ENCODE results near the gene HPCAL4.

HPCAL4 gene

GRCh38 chr1:39699419-39699818 is 8.2 kb upstream of the HPCAL4 start:
- Histone ChIP-seq H3K4me1 (ENCODE audit: control insufficient read depth, low read depth, low read length) (peaks cover 22% of the 10 kb centered on the region), H3K9me3 (ENCODE audit: control insufficient read depth, low read depth, low read length) (no peaks in the 10 kb centered on the region), H3K36me3 (ENCODE audit: control insufficient read depth, low read depth, low read length) (no peaks in the 10 kb centered on the region), H3K4me3 (ENCODE audit: low read length) (no peak overlapping the region), H3K27me3 (ENCODE audit: control insufficient read depth, insufficient read depth, low read length) (peaks cover 99% of the 10 kb centered on the region), H3K9ac (ENCODE audit: low read length) (no peak overlapping the region), H3K27ac (ENCODE audit: low read length) (no peak overlapping the region)

- no peaks in the 10 kb centered on the region for H3K36me3 ChIP-seq (ENCODE audit: control insufficient read depth, low read depth, low read length)
- H3K9ac ChIP-seq (ENCODE audit: low read length), result no peak overlapping the region
- H3K9me3 ChIP-seq (ENCODE audit: control insufficient read depth, low read depth, low read length), result no peaks in the 10 kb centered on the region
- no peak overlapping the region for H3K27ac ChIP-seq (ENCODE audit: low read length)
- H3K27me3 ChIP-seq (ENCODE audit: control insufficient read depth, insufficient read depth, low read length), result peaks cover 99% of the 10 kb centered on the region
- H3K4me1 ChIP-seq (ENCODE audit: control insufficient read depth, low read depth, low read length), result peaks cover 22% of the 10 kb centered on the region
- H3K4me3 ChIP-seq (ENCODE audit: low read length), result no peak overlapping the region
Observed at GRCh38 chr1:39698568-39698967, 7.3 kb upstream of the HPCAL4 start.

- H3K9me3 ChIP-seq (ENCODE audit: control insufficient read depth, low read depth, low read length), result no peaks in the 10 kb centered on the region
- H3K36me3 ChIP-seq (ENCODE audit: control insufficient read depth, low read depth, low read length), result no peaks in the 10 kb centered on the region
- H3K27me3 ChIP-seq (ENCODE audit: control insufficient read depth, insufficient read depth, low read length), result peaks cover 100% of the 10 kb centered on the region
- H3K4me1 ChIP-seq (ENCODE audit: control insufficient read depth, low read depth, low read length), result peaks cover 13% of the 10 kb centered on the region
- no peak overlapping the region for H3K9ac ChIP-seq (ENCODE audit: low read length)
- H3K27ac ChIP-seq (ENCODE audit: low read length), result no peak overlapping the region
- no peak overlapping the region for H3K4me3 ChIP-seq (ENCODE audit: low read length)
Observed at GRCh38 chr1:39696448-39696847, 5.2 kb upstream of the HPCAL4 start.

GRCh38 chr1:39695016-39695415 is 3.8 kb upstream of the HPCAL4 start:
- H3K9ac ChIP-seq (ENCODE audit: low read length), result no peak overlapping the region
- no peak overlapping the region for H3K4me3 ChIP-seq (ENCODE audit: low read length)
- H3K27ac ChIP-seq (ENCODE audit: low read length), result no peak overlapping the region
- no peaks in the 10 kb centered on the region for H3K9me3 ChIP-seq (ENCODE audit: control insufficient read depth, low read depth, low read length)
- peaks cover 7% of the 10 kb centered on the region for H3K4me1 ChIP-seq (ENCODE audit: control insufficient read depth, low read depth, low read length)
- peaks cover 100% of the 10 kb centered on the region for H3K27me3 ChIP-seq (ENCODE audit: control insufficient read depth, insufficient read depth, low read length)
- no peaks in the 10 kb centered on the region for H3K36me3 ChIP-seq (ENCODE audit: control insufficient read depth, low read depth, low read length)

- Histone ChIP-seq H3K9ac (ENCODE audit: low read length) (no peak overlapping the region), H3K27ac (ENCODE audit: low read length) (no peak overlapping the region), H3K4me3 (ENCODE audit: low read length) (no peak overlapping the region), H3K27me3 (ENCODE audit: control insufficient read depth, insufficient read depth, low read length) (peaks cover 100% of the 10 kb centered on the region), H3K9me3 (ENCODE audit: control insufficient read depth, low read depth, low read length) (no peaks in the 10 kb centered on the region), H3K36me3 (ENCODE audit: control insufficient read depth, low read depth, low read length) (no peaks in the 10 kb centered on the region), H3K4me1 (ENCODE audit: control insufficient read depth, low read depth, low read length) (peaks cover 7% of the 10 kb centered on the region)
Observed at GRCh38 chr1:39694026-39694425, 2.8 kb upstream of the HPCAL4 start.

- Histone ChIP-seq H3K27me3 (ENCODE audit: control insufficient read depth, insufficient read depth, low read length) (peaks cover 100% of the 10 kb centered on the region), H3K36me3 (ENCODE audit: control insufficient read depth, low read depth, low read length) (no peaks in the 10 kb centered on the region), H3K9ac (ENCODE audit: low read length) (no peak overlapping the region), H3K9me3 (ENCODE audit: control insufficient read depth, low read depth, low read length) (no peaks in the 10 kb centered on the region), H3K27ac (ENCODE audit: low read length) (no peak overlapping the region), H3K4me3 (ENCODE audit: low read length) (peak overlapping the region; percentile 26), H3K4me1 (ENCODE audit: control insufficient read depth, low read depth, low read length) (peaks cover 7% of the 10 kb centered on the region)
Observed at GRCh38 chr1:39692152-39693074, 1.2 kb upstream of the HPCAL4 start.

GRCh38 chr1:39690794-39691382 is 345 bp downstream of the HPCAL4 start:
- peaks cover 100% of the 10 kb centered on the region for H3K27me3 ChIP-seq (ENCODE audit: control insufficient read depth, insufficient read depth, low read length)
- peak overlapping the region; percentile 26 for H3K4me3 ChIP-seq (ENCODE audit: low read length)
- no peaks in the 10 kb centered on the region for H3K36me3 ChIP-seq (ENCODE audit: control insufficient read depth, low read depth, low read length)
- H3K27ac ChIP-seq (ENCODE audit: low read length), result no peak overlapping the region
- H3K4me1 ChIP-seq (ENCODE audit: control insufficient read depth, low read depth, low read length), result peaks cover 7% of the 10 kb centered on the region
- H3K9me3 ChIP-seq (ENCODE audit: control insufficient read depth, low read depth, low read length), result no peaks in the 10 kb centered on the region
- H3K9ac ChIP-seq (ENCODE audit: low read length), result no peak overlapping the region

- peaks cover 97% of the 10 kb centered on the region for H3K27me3 ChIP-seq (ENCODE audit: control insufficient read depth, insufficient read depth, low read length)
- no peaks in the 10 kb centered on the region for H3K36me3 ChIP-seq (ENCODE audit: control insufficient read depth, low read depth, low read length)
- no peak overlapping the region for H3K4me3 ChIP-seq (ENCODE audit: low read length)
- H3K9me3 ChIP-seq (ENCODE audit: control insufficient read depth, low read depth, low read length), result no peaks in the 10 kb centered on the region
- no peak overlapping the region for H3K9ac ChIP-seq (ENCODE audit: low read length)
- peaks cover 5% of the 10 kb centered on the region for H3K4me1 ChIP-seq (ENCODE audit: control insufficient read depth, low read depth, low read length)
- no peak overlapping the region for H3K27ac ChIP-seq (ENCODE audit: low read length)
Observed at GRCh38 chr1:39690225-39690624, 1.0 kb downstream of the HPCAL4 start.

GRCh38 chr1:39689635-39690034 is 1.6 kb downstream of the HPCAL4 start:
- Histone ChIP-seq H3K27me3 (ENCODE audit: control insufficient read depth, insufficient read depth, low read length) (peaks cover 97% of the 10 kb centered on the region), H3K9ac (ENCODE audit: low read length) (no peak overlapping the region), H3K27ac (ENCODE audit: low read length) (no peak overlapping the region), H3K4me3 (ENCODE audit: low read length) (no peak overlapping the region), H3K4me1 (ENCODE audit: control insufficient read depth, low read depth, low read length) (peaks cover 2% of the 10 kb centered on the region), H3K36me3 (ENCODE audit: control insufficient read depth, low read depth, low read length) (no peaks in the 10 kb centered on the region), H3K9me3 (ENCODE audit: control insufficient read depth, low read depth, low read length) (no peaks in the 10 kb centered on the region)

GRCh38 chr1:39689214-39689613 is 2.0 kb downstream of the HPCAL4 start:
- no peak overlapping the region for H3K9ac ChIP-seq (ENCODE audit: low read length)
- no peak overlapping the region for H3K27ac ChIP-seq (ENCODE audit: low read length)
- H3K4me1 ChIP-seq (ENCODE audit: control insufficient read depth, low read depth, low read length), result no peaks in the 10 kb centered on the region
- no peaks in the 10 kb centered on the region for H3K36me3 ChIP-seq (ENCODE audit: control insufficient read depth, low read depth, low read length)
- H3K4me3 ChIP-seq (ENCODE audit: low read length), result no peak overlapping the region
- H3K27me3 ChIP-seq (ENCODE audit: control insufficient read depth, insufficient read depth, low read length), result peaks cover 97% of the 10 kb centered on the region
- no peaks in the 10 kb centered on the region for H3K9me3 ChIP-seq (ENCODE audit: control insufficient read depth, low read depth, low read length)

GRCh38 chr1:39688706-39689105 is 2.5 kb downstream of the HPCAL4 start:
- H3K27ac ChIP-seq (ENCODE audit: low read length), result no peak overlapping the region
- peaks cover 97% of the 10 kb centered on the region for H3K27me3 ChIP-seq (ENCODE audit: control insufficient read depth, insufficient read depth, low read length)
- H3K36me3 ChIP-seq (ENCODE audit: control insufficient read depth, low read depth, low read length), result no peaks in the 10 kb centered on the region

GRCh38 chr1:39687243-39687642 is 4.0 kb downstream of the HPCAL4 start:
- H3K27ac ChIP-seq (ENCODE audit: low read length), result no peak overlapping the region
- H3K9me3 ChIP-seq (ENCODE audit: control insufficient read depth, low read depth, low read length), result no peaks in the 10 kb centered on the region
- H3K9ac ChIP-seq (ENCODE audit: low read length), result no peak overlapping the region
- no peak overlapping the region for H3K4me3 ChIP-seq (ENCODE audit: low read length)
- no peaks in the 10 kb centered on the region for H3K4me1 ChIP-seq (ENCODE audit: control insufficient read depth, low read depth, low read length)
- H3K36me3 ChIP-seq (ENCODE audit: control insufficient read depth, low read depth, low read length), result no peaks in the 10 kb centered on the region
- H3K27me3 ChIP-seq (ENCODE audit: control insufficient read depth, insufficient read depth, low read length), result peaks cover 97% of the 10 kb centered on the region

More at GRCh38 chr1:39688706-39689105, 2.5 kb downstream of the HPCAL4 start:
- no peaks in the 10 kb centered on the region for H3K9me3 ChIP-seq (ENCODE audit: control insufficient read depth, low read depth, low read length)
- no peaks in the 10 kb centered on the region for H3K4me1 ChIP-seq (ENCODE audit: control insufficient read depth, low read depth, low read length)
- H3K4me3 ChIP-seq (ENCODE audit: low read length), result no peak overlapping the region
- H3K9ac ChIP-seq (ENCODE audit: low read length), result no peak overlapping the region
